ENCODE measurements around the gene TRIM68.

The TRIM68 gene

GRCh38 chr11:4606231-4607015 lies 1.6 kb downstream of the TRIM68 start:
- H3K9me3 ChIP-seq (ENCODE audit: control insufficient read depth in 1 of 2, low read length in 2 of 2) = no peaks in the 10 kb centered on the region
- H3K36me3 ChIP-seq (ENCODE audit: control insufficient read depth in 1 of 2, insufficient read depth in 2 of 2, low read length in 2 of 2) = peaks cover 19 to 26% of the 10 kb centered on the region in 2 donors
- no peaks in the 10 kb centered on the region for H3K27me3 ChIP-seq (ENCODE audit: control insufficient read depth in 1 of 2, insufficient read depth in 2 of 2, low read length in 2 of 2)
- H3K27ac ChIP-seq (ENCODE audit: low read depth, low read length) = no peak overlapping the region
- peak overlapping the region; percentile 14 to 73 for H3K9ac ChIP-seq (ENCODE audit: low read depth in 1 of 2, low read length in 2 of 2)
- H3K4me3 ChIP-seq (ENCODE audit: low read depth in 1 of 2, low read length in 2 of 2) = peak overlapping the region; percentile 85 to 86
- peaks cover 14 to 19% of the 10 kb centered on the region in 2 donors for H3K4me1 ChIP-seq (ENCODE audit: control insufficient read depth in 1 of 2, insufficient read depth in 2 of 2, low read length in 2 of 2)

GRCh38 chr11:4605057-4605456 lies 3.0 kb downstream of the TRIM68 start:
- no peaks in the 10 kb centered on the region for H3K27me3 ChIP-seq (ENCODE audit: control insufficient read depth in 1 of 2, insufficient read depth in 2 of 2, low read length in 2 of 2)
- no peaks in the 10 kb centered on the region for H3K9me3 ChIP-seq (ENCODE audit: control insufficient read depth in 1 of 2, low read length in 2 of 2)
- H3K9ac ChIP-seq (ENCODE audit: low read depth in 1 of 2, low read length in 2 of 2) = no peak overlapping the region
- H3K4me3 ChIP-seq (ENCODE audit: low read depth in 1 of 2, low read length in 2 of 2) = no peak overlapping the region
- H3K36me3 ChIP-seq (ENCODE audit: control insufficient read depth in 1 of 2, insufficient read depth in 2 of 2, low read length in 2 of 2) = peaks cover 30 to 40% of the 10 kb centered on the region in 2 donors
- no peak overlapping the region for H3K27ac ChIP-seq (ENCODE audit: low read depth, low read length)
- peaks cover 14 to 16% of the 10 kb centered on the region in 2 donors for H3K4me1 ChIP-seq (ENCODE audit: control insufficient read depth in 1 of 2, insufficient read depth in 2 of 2, low read length in 2 of 2)

- Histone ChIP-seq H3K4me1 (ENCODE audit: control insufficient read depth in 1 of 2, insufficient read depth in 2 of 2, low read length in 2 of 2) (no peaks in the 10 kb centered on the region), H3K4me3 (ENCODE audit: low read depth in 1 of 2, low read length in 2 of 2) (no peak within 1 kb of the TSS), H3K9me3 (ENCODE audit: control insufficient read depth in 1 of 2, low read length in 2 of 2) (no peaks in the 10 kb centered on the region), H3K27ac (ENCODE audit: low read depth, low read length) (no peak within 1 kb of the TSS), H3K36me3 (ENCODE audit: control insufficient read depth in 1 of 2, insufficient read depth in 2 of 2, low read length in 2 of 2) (peaks cover 4 to 13% of the 10 kb centered on the region in 2 donors), H3K27me3 (ENCODE audit: control insufficient read depth in 1 of 2, insufficient read depth in 2 of 2, low read length in 2 of 2) (no peaks in the 10 kb centered on the region), H3K9ac (ENCODE audit: low read depth in 1 of 2, low read length in 2 of 2) (no peak within 1 kb of the TSS)
These were observed 14.3 kb downstream of the TRIM68 start, which contains the start of gene OR52I1 for GRCh38 chr11:4593739-4594138. Gene OR52I1, plus strand, starts transcription at chr11:4594039. Its CDS starts 0 bp downstream, at chr11:4594039.

GRCh38 chr11:4589017-4589416 lies 19.0 kb downstream of the TRIM68 start:
- Histone ChIP-seq H3K27me3 (ENCODE audit: control insufficient read depth in 1 of 2, insufficient read depth in 2 of 2, low read length in 2 of 2) (no peaks in the 10 kb centered on the region), H3K4me1 (ENCODE audit: control insufficient read depth in 1 of 2, insufficient read depth in 2 of 2, low read length in 2 of 2) (peaks cover 5 to 7% of the 10 kb centered on the region in 2 donors), H3K36me3 (ENCODE audit: control insufficient read depth in 1 of 2, insufficient read depth in 2 of 2, low read length in 2 of 2) (no peaks in the 10 kb centered on the region), H3K27ac (ENCODE audit: low read depth, low read length) (no peak overlapping the region), H3K9ac (ENCODE audit: low read depth in 1 of 2, low read length in 2 of 2) (no peak overlapping the region), H3K9me3 (ENCODE audit: control insufficient read depth in 1 of 2, low read length in 2 of 2) (no peaks in the 10 kb centered on the region), H3K4me3 (ENCODE audit: low read depth in 1 of 2, low read length in 2 of 2) (no peak overlapping the region)

- no peaks in the 10 kb centered on the region for H3K36me3 ChIP-seq (ENCODE audit: control insufficient read depth in 1 of 2, insufficient read depth in 2 of 2, low read length in 2 of 2)
- no peak within 1 kb of the TSS for H3K27ac ChIP-seq (ENCODE audit: low read depth, low read length)
- H3K27me3 ChIP-seq (ENCODE audit: control insufficient read depth in 1 of 2, insufficient read depth in 2 of 2, low read length in 2 of 2) = no peaks in the 10 kb centered on the region
- H3K4me1 ChIP-seq (ENCODE audit: control insufficient read depth in 1 of 2, insufficient read depth in 2 of 2, low read length in 2 of 2) = peaks cover 2 to 11% of the 10 kb centered on the region in 2 donors
- no peak within 1 kb of the TSS for H3K9ac ChIP-seq (ENCODE audit: low read depth in 1 of 2, low read length in 2 of 2)
- H3K4me3 ChIP-seq (ENCODE audit: low read depth in 1 of 2, low read length in 2 of 2) = no peak within 1 kb of the TSS
- no peaks in the 10 kb centered on the region for H3K9me3 ChIP-seq (ENCODE audit: control insufficient read depth in 1 of 2, low read length in 2 of 2)
These were observed 26.6 kb downstream of the TRIM68 start, which contains the start of gene OR52I2 for GRCh38 chr11:4581443-4581842. Gene OR52I2, plus strand, starts transcription at chr11:4581743.

GRCh38 chr11:4580124-4580523 lies 27.9 kb downstream of the TRIM68 start:
- Histone ChIP-seq H3K9me3 (ENCODE audit: control insufficient read depth in 1 of 2, low read length in 2 of 2) (no peaks in the 10 kb centered on the region), H3K27me3 (ENCODE audit: control insufficient read depth in 1 of 2, insufficient read depth in 2 of 2, low read length in 2 of 2) (no peaks in the 10 kb centered on the region), H3K9ac (ENCODE audit: low read depth in 1 of 2, low read length in 2 of 2) (no peak overlapping the region), H3K27ac (ENCODE audit: low read depth, low read length) (no peak overlapping the region), H3K4me1 (ENCODE audit: control insufficient read depth in 1 of 2, insufficient read depth in 2 of 2, low read length in 2 of 2) (peaks cover 0 to 6% of the 10 kb centered on the region in 2 donors), H3K4me3 (ENCODE audit: low read depth in 1 of 2, low read length in 2 of 2) (no peak overlapping the region), H3K36me3 (ENCODE audit: control insufficient read depth in 1 of 2, insufficient read depth in 2 of 2, low read length in 2 of 2) (no peaks in the 10 kb centered on the region)

GRCh38 chr11:4578624-4579023 lies 29.4 kb downstream of the TRIM68 start:
- Histone ChIP-seq H3K27me3 (ENCODE audit: control insufficient read depth in 1 of 2, insufficient read depth in 2 of 2, low read length in 2 of 2) (no peaks in the 10 kb centered on the region), H3K9me3 (ENCODE audit: control insufficient read depth in 1 of 2, low read length in 2 of 2) (no peaks in the 10 kb centered on the region), H3K9ac (ENCODE audit: low read depth in 1 of 2, low read length in 2 of 2) (no peak overlapping the region), H3K4me3 (ENCODE audit: low read depth in 1 of 2, low read length in 2 of 2) (no peak overlapping the region), H3K27ac (ENCODE audit: low read depth, low read length) (no peak overlapping the region), H3K4me1 (ENCODE audit: control insufficient read depth in 1 of 2, insufficient read depth in 2 of 2, low read length in 2 of 2) (peaks cover 0 to 6% of the 10 kb centered on the region in 2 donors), H3K36me3 (ENCODE audit: control insufficient read depth in 1 of 2, insufficient read depth in 2 of 2, low read length in 2 of 2) (no peaks in the 10 kb centered on the region)

GRCh38 chr11:4577761-4578160 lies 30.3 kb downstream of the TRIM68 start:
- no peaks in the 10 kb centered on the region for H3K36me3 ChIP-seq (ENCODE audit: control insufficient read depth in 1 of 2, insufficient read depth in 2 of 2, low read length in 2 of 2)
- no peak overlapping the region for H3K9ac ChIP-seq (ENCODE audit: low read depth in 1 of 2, low read length in 2 of 2)
- H3K27ac ChIP-seq (ENCODE audit: low read depth, low read length) = no peak overlapping the region
- H3K4me1 ChIP-seq (ENCODE audit: control insufficient read depth in 1 of 2, insufficient read depth in 2 of 2, low read length in 2 of 2) = peaks cover 0 to 6% of the 10 kb centered on the region in 2 donors
- no peaks in the 10 kb centered on the region for H3K9me3 ChIP-seq (ENCODE audit: control insufficient read depth in 1 of 2, low read length in 2 of 2)
- no peaks in the 10 kb centered on the region for H3K27me3 ChIP-seq (ENCODE audit: control insufficient read depth in 1 of 2, insufficient read depth in 2 of 2, low read length in 2 of 2)
- no peak overlapping the region for H3K4me3 ChIP-seq (ENCODE audit: low read depth in 1 of 2, low read length in 2 of 2)

GRCh38 chr11:4576880-4577279 lies 31.2 kb downstream of the TRIM68 start:
- peaks cover 0 to 6% of the 10 kb centered on the region in 2 donors for H3K4me1 ChIP-seq (ENCODE audit: control insufficient read depth in 1 of 2, insufficient read depth in 2 of 2, low read length in 2 of 2)
- no peaks in the 10 kb centered on the region for H3K36me3 ChIP-seq (ENCODE audit: control insufficient read depth in 1 of 2, insufficient read depth in 2 of 2, low read length in 2 of 2)
- H3K4me3 ChIP-seq (ENCODE audit: low read depth in 1 of 2, low read length in 2 of 2) = no peak overlapping the region
- no peak overlapping the region for H3K9ac ChIP-seq (ENCODE audit: low read depth in 1 of 2, low read length in 2 of 2)
- H3K27ac ChIP-seq (ENCODE audit: low read depth, low read length) = no peak overlapping the region
- no peaks in the 10 kb centered on the region for H3K27me3 ChIP-seq (ENCODE audit: control insufficient read depth in 1 of 2, insufficient read depth in 2 of 2, low read length in 2 of 2)
- H3K9me3 ChIP-seq (ENCODE audit: control insufficient read depth in 1 of 2, low read length in 2 of 2) = no peaks in the 10 kb centered on the region

- Histone ChIP-seq H3K9ac (ENCODE audit: low read depth in 1 of 2, low read length in 2 of 2) (no peak overlapping the region), H3K27me3 (ENCODE audit: control insufficient read depth in 1 of 2, insufficient read depth in 2 of 2, low read length in 2 of 2) (no peaks in the 10 kb centered on the region), H3K4me1 (ENCODE audit: control insufficient read depth in 1 of 2, insufficient read depth in 2 of 2, low read length in 2 of 2) (no peaks in the 10 kb centered on the region), H3K4me3 (ENCODE audit: low read depth in 1 of 2, low read length in 2 of 2) (no peak overlapping the region), H3K36me3 (ENCODE audit: control insufficient read depth in 1 of 2, insufficient read depth in 2 of 2, low read length in 2 of 2) (no peaks in the 10 kb centered on the region), H3K27ac (ENCODE audit: low read depth, low read length) (no peak overlapping the region), H3K9me3 (ENCODE audit: control insufficient read depth in 1 of 2, low read length in 2 of 2) (no peaks in the 10 kb centered on the region)
These were observed 39.0 kb downstream of the TRIM68 start for GRCh38 chr11:4569075-4569474.

Measured in duodenal mucosa (tissue), 2 donors.